Gastrocnemius medialis (tissue), 4 donors: ENCODE results near the gene SDR42E1. TPM values are rescaled to one million over a fixed set of nuclear protein-coding genes. Genes with fewer than 3 reads are reported as not detected.
"Not testable (repeated sequence)": the region's sequence is repeated elsewhere in the genome, so short reads cannot be mapped to it uniquely, and the experiment has no call there.

ENCODE experiments used
- ATAC-seq, 2 donors: fragments of 150-250 bp; one replicate each; pipeline ENCODE4 v1.9.1; 2016
- DNase-seq, 2 donors: peaks; one replicate each; pipeline ENCODE4 v3.0.0-alpha.2; 2019
- H3K27ac ChIP-seq, 4 donors: fragments of 200-600 bp; sonication (generic); 1 replicate in 1 of 4; 2 replicates in 3 of 4; pipeline ENCODE4 v1.5.1; 2016 to 2018; ENCODE audit warnings: mild to moderate bottlenecking in 2 of 4, moderate library complexity in 1 of 4
- H3K27me3 ChIP-seq, 3 donors: fragments of 200-600 bp; sonication (generic) in 2 of 3; 1 replicate in 1 of 3; 2 replicates in 2 of 3; pipeline versions ENCODE4 v1.5.1 to v1.6.0; 2016 to 2019; ENCODE audit warnings: mild to moderate bottlenecking in 1 of 3, moderate library complexity in 1 of 3
- H3K36me3 ChIP-seq, 2 donors: fragments of 200-600 bp; sonication (generic) in 1 of 2; one replicate each; pipeline ENCODE4 v1.5.1; 2017 to 2018
- H3K4me1 ChIP-seq, 2 donors: fragments of 200-600 bp; sonication (generic) in 1 of 2; one replicate each; pipeline ENCODE4 v1.5.1; 2016 to 2017; ENCODE audit warnings: mild to moderate bottlenecking in 2 of 2
- H3K4me3 ChIP-seq, 4 donors: fragments of 200-600 bp; sonication (generic) in 3 of 4; 1 replicate in 1 of 4; 2 replicates in 3 of 4; pipeline ENCODE4 v1.5.1; 2016 to 2019; ENCODE audit warnings: mild to moderate bottlenecking in 2 of 4
- H3K9me3 ChIP-seq, 3 donors: fragments of 200-600 bp; sonication (generic) in 2 of 3; 1 replicate in 1 of 3; 2 replicates in 2 of 3; pipeline ENCODE4 v1.5.1; 2016 to 2019
- CTCF ChIP-seq, 5 experiments: fragments of 450-650 bp in 3 of 5; fragments of 200-600 bp in 2 of 5; sonication (generic) in 2 of 5; IDR thresholded peaks in 4 of 5; conservative IDR thresholded peaks in 1 of 5; 1 replicate in 4 of 5; 2 replicates in 1 of 5; pipeline ENCODE4 v1.5.1; 2016 to 2019; ENCODE audit warnings: antibody characterized with exemption in 5 of 5, mild to moderate bottlenecking in 3 of 5, moderate library complexity in 3 of 5
- POLR2A ChIP-seq, 2 donors: fragments of 450-650 bp; IDR thresholded peaks; one replicate each; pipeline ENCODE4 v1.6.1; 2017; ENCODE audit warnings: antibody characterized with exemption in 2 of 2, mild to moderate bottlenecking in 2 of 2, moderate library complexity in 2 of 2
- in situ Hi-C, 4 donors: fragments of 200-750 bp; cut with MboI; loops; one replicate each; pipeline versions ENCODE4 v1.15.0 to v1.8.0; 2017; ENCODE audit warnings: low sequenced_read_pairs in 4 of 4
- intact Hi-C: fragments of 100-400 bp; cut with DNase I; formaldehyde crosslinking; loops from one replicate; pipeline ENCODE4 v1.15.1; 2023; ENCODE audit warnings: low total_unique reads
- total RNA-seq, 4 donors: library from RNA; depleted of rRNA; stranded (reverse); fragments of >200 nt; gene quantifications; one replicate each; pipeline versions ENCODE4 v1.1.0 to v1.2.3, GENCODE V29; 2016

Gene SDR42E1
- total RNA-seq, 4 donors from 2014 or later: 0.02 TPM; not detected in 3

GRCh38 chr16:81995651-81996050, 15.6 kb downstream of the SDR42E1 start:
- Histone ChIP-seq H3K9me3 (no peaks in the 10 kb centered on the region), H3K4me3 (no peak overlapping the region), H3K36me3 (no peaks in the 10 kb centered on the region), H3K27ac (no peak overlapping the region), H3K27me3 (no peaks in the 10 kb centered on the region), H3K4me1 (no peaks in the 10 kb centered on the region)
- in situ Hi-C loops: no loop called here
- intact Hi-C loops: no loop called here
- ATAC-seq (no peak), DNase-seq (no peak)
- TF ChIP-seq POLR2A (IDR thresholded peaks at IDR 0.05): no peak
- TF ChIP-seq CTCF (IDR thresholded peaks at IDR 0.05 in 4 of 5, conservative IDR thresholded peaks at IDR 0.05 in 1 of 5): no peak

GRCh38 chr16:81994485-81994884, 16.8 kb downstream of the SDR42E1 start:
- Histone ChIP-seq H3K36me3 (no peaks in the 10 kb centered on the region), H3K4me1 (no peaks in the 10 kb centered on the region), H3K9me3 (no peaks in the 10 kb centered on the region), H3K27me3 (no peaks in the 10 kb centered on the region), H3K27ac (no peak overlapping the region), H3K4me3 (no peak overlapping the region)
- DNase-seq (no peak), ATAC-seq (no peak)
- no peak for TF ChIP-seq POLR2A (IDR thresholded peaks at IDR 0.05)
- TF ChIP-seq CTCF (IDR thresholded peaks at IDR 0.05 in 4 of 5, conservative IDR thresholded peaks at IDR 0.05 in 1 of 5): no peak
- intact Hi-C loops: no loop called here
- in situ Hi-C loops: no loop called here

- intact Hi-C loops: no loop called here
- H3K4me3 ChIP-seq: no peak overlapping the region
- in situ Hi-C loops: no loop called here
- no peaks in the 10 kb centered on the region for H3K9me3 ChIP-seq
- H3K27ac ChIP-seq: no peak overlapping the region
- ATAC-seq: no peak
- H3K4me1 ChIP-seq: no peaks in the 10 kb centered on the region
- no peaks in the 10 kb centered on the region for H3K36me3 ChIP-seq
- DNase-seq: no peak
- H3K27me3 ChIP-seq: no peaks in the 10 kb centered on the region
- TF ChIP-seq POLR2A (IDR thresholded peaks at IDR 0.05) (no peak), CTCF (IDR thresholded peaks at IDR 0.05 in 4 of 5, conservative IDR thresholded peaks at IDR 0.05 in 1 of 5) (no peak)
These were observed 18.4 kb downstream of the SDR42E1 start for GRCh38 chr16:81992859-81993258.

GRCh38 chr16:81987706-81988105, 23.6 kb downstream of the SDR42E1 start:
- no peaks in the 10 kb centered on the region for H3K4me1 ChIP-seq
- H3K27me3 ChIP-seq: no peaks in the 10 kb centered on the region
- intact Hi-C loops: no loop called here
- TF ChIP-seq CTCF (IDR thresholded peaks at IDR 0.05 in 4 of 5, conservative IDR thresholded peaks at IDR 0.05 in 1 of 5) (no peak), POLR2A (IDR thresholded peaks at IDR 0.05) (no peak)
- H3K4me3 ChIP-seq: no peak overlapping the region
- H3K36me3 ChIP-seq: no peaks in the 10 kb centered on the region
- in situ Hi-C loops: no loop called here
- no peak for ATAC-seq
- H3K9me3 ChIP-seq: no peaks in the 10 kb centered on the region
- DNase-seq: no peak
- no peak overlapping the region for H3K27ac ChIP-seq

GRCh38 chr16:81987121-81987520, 24.1 kb downstream of the SDR42E1 start:
- intact Hi-C loops (no loop called here), in situ Hi-C loops (no loop called here)
- Histone ChIP-seq H3K9me3 (no peaks in the 10 kb centered on the region), H3K27ac (no peak overlapping the region), H3K36me3 (no peaks in the 10 kb centered on the region), H3K27me3 (no peaks in the 10 kb centered on the region), H3K4me1 (no peaks in the 10 kb centered on the region), H3K4me3 (no peak overlapping the region)
- no peak for ATAC-seq
- TF ChIP-seq POLR2A (IDR thresholded peaks at IDR 0.05) (no peak), CTCF (IDR thresholded peaks at IDR 0.05 in 4 of 5, conservative IDR thresholded peaks at IDR 0.05 in 1 of 5) (no peak)
- DNase-seq: no peak

- ATAC-seq, H3K4me3 ChIP-seq, H3K4me1 ChIP-seq, H3K27me3 ChIP-seq, H3K9me3 ChIP-seq, DNase-seq, intact Hi-C loops, H3K36me3 ChIP-seq, H3K27ac ChIP-seq, in situ Hi-C loops: not testable (repeated sequence)
These were observed 33.8 kb downstream of the SDR42E1 start for GRCh38 chr16:81977335-81977942.
